GDM1 (cell line): ENCODE results near the gene GALK2.
A peak's percentile ranks its signal among the peaks of the same experiment; 100 is the strongest.
"Not testable (repeated sequence)": the region's sequence is repeated elsewhere in the genome, so short reads cannot be mapped to it uniquely, and the experiment has no call there.

ENCODE experiments used
- DNase-seq: peaks from one replicate; lab custom pipeline; 2025; lab: John Stamatoyannopoulos, UW

The GALK2 gene

DNA sequence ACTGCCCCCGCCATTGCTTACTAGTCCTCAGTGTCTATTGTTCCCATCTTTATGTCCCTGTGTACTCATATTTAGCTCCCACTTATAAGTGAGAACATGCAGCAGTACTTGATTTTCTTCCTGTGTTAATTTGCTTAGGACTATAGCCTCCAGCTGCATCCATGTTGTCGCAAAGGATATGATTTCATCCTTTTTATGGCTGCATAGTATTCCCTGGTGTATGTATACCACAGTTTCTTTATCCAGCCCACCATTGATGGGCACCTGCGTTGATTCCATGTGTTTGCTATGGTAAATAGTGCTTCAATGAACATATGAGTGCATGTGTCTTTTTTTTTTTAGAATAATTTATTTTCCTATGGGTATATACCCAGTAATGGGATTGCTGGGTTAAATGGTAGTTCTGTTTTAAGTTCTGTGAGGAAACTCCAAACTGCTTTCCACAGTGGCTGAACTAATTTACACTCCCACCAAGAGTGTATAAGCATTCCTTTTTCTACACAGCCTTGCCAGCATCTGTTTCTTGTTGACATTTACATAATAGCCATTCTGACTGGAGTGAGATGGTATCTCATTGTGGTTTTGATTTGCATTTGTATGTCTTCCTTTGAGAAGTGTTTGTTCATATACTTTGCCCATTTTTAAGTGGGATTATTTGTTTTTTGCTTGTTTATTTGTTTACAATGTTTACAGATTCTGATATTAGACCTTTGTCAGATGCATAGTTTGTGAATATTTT lies 53.7 kb downstream of the GALK2 start:
- DNase-seq = no peak

DNA sequence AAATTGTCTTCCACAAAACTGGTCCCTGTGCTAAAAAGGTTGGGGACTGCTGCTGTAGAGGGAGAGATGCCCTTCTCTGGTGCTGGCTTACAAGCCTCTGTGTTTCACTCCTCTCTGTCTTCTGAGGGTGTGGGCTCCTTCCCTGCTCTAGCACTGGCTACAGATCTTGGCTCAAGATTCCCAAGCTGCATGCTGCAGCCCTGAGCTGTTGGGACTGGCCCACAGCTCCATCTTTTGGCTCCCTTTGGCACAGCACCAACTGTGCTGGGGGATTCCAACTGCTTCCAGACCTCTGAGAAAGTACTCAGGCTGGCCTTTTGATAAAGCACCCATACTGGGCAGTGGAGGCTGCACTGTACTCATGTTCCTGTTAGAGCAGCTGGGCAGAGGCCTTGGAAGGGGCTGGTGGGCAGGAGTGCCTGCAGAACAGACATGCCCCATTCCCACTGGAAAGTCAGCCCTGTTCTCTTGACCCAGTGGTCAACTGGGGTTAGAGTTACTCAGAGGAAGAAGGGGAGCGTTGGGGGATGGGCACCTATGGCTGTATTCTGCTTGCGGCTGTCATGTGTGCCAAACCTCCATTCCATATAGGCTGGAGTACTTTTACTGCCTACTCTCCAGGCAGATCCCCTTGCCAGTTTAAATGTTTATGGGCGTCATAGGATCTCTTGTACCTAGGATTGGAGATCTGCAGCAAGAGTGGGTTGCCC lies 55.7 kb downstream of the GALK2 start:
- DNase-seq = peak; percentile 26

- DNase-seq = no peak
Measured at GRCh38 chr15:49227602-49228001, 57.6 kb downstream of the GALK2 start.

- no peak for DNase-seq
Measured at GRCh38 chr15:49229922-49230321, 59.9 kb downstream of the GALK2 start.

GRCh38 chr15:49232236-49232806 lies 62.3 kb downstream of the GALK2 start:
- no peak for DNase-seq

DNA sequence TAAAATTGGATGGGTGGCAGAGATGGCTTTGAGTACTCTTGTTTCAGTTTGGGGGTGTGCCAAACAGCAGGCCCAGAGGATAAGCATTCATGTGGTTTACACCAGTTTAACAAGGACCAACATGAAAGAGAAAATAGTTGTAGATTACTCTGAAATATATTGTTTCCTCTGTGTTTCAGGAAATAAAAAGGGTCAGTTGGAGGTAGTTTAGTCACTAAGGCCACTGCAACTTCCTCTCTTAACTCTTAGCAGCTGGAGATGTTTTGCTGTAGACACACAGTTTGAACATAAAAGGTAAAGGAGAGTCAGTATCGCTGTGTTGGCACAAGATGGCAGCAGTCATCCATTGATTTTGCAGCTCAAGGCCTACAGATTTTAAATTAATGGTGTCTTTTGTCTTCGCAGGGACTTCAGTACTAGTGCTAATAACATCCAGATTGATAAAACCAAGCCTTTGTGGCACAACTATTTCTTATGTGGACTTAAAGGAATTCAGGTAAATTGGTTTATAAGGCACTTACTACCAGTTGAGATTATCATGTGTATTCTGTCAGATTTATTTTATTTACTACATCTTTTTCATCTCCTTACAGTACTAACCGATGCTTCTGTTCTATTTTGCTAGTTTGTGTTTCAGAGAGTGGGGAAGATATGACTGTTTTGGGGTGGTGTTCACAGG lies 65.5 kb downstream of the GALK2 start:
- peak; percentile 69 for DNase-seq

- DNase-seq = no peak
Measured at GRCh38 chr15:49236869-49237268, 66.8 kb downstream of the GALK2 start.

GRCh38 chr15:49238342-49238741 lies 68.3 kb downstream of the GALK2 start:
- DNase-seq = no peak

- DNase-seq = no peak
Measured at GRCh38 chr15:49239105-49239504, 69.1 kb downstream of the GALK2 start.

GRCh38 chr15:49242820-49243219 lies 72.8 kb downstream of the GALK2 start:
- DNase-seq = no peak

GRCh38 chr15:49247556-49248110 lies 77.6 kb downstream of the GALK2 start:
- no peak for DNase-seq

GRCh38 chr15:49248291-49248690 lies 78.2 kb downstream of the GALK2 start:
- no peak for DNase-seq

GRCh38 chr15:49255966-49256759 lies 86.1 kb downstream of the GALK2 start:
- no peak for DNase-seq

DNA sequence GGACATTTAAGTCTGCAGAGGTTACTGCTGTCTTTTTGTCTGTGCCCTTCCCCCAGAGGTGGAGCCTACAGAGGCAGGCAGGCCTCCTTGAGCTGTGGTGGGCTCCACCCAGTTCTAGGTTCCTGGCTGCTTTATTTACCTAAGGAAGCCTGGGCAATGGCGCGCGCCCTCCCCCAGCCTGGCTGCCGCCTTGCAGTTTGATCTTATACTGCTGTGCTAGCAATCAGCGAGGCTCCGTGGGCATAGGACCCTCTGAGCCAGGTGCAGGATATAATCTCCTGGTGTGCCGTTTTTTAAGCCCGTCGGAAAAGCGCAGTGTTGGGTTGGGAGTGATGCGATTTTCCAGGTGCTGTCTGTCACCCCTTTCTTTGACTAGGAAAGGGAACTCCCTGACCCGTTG lies 95.1 kb downstream of the GALK2 start:
- not testable (repeated sequence) for DNase-seq

GRCh38 chr15:49265911-49266310 lies 95.9 kb downstream of the GALK2 start:
- DNase-seq = no peak

DNA sequence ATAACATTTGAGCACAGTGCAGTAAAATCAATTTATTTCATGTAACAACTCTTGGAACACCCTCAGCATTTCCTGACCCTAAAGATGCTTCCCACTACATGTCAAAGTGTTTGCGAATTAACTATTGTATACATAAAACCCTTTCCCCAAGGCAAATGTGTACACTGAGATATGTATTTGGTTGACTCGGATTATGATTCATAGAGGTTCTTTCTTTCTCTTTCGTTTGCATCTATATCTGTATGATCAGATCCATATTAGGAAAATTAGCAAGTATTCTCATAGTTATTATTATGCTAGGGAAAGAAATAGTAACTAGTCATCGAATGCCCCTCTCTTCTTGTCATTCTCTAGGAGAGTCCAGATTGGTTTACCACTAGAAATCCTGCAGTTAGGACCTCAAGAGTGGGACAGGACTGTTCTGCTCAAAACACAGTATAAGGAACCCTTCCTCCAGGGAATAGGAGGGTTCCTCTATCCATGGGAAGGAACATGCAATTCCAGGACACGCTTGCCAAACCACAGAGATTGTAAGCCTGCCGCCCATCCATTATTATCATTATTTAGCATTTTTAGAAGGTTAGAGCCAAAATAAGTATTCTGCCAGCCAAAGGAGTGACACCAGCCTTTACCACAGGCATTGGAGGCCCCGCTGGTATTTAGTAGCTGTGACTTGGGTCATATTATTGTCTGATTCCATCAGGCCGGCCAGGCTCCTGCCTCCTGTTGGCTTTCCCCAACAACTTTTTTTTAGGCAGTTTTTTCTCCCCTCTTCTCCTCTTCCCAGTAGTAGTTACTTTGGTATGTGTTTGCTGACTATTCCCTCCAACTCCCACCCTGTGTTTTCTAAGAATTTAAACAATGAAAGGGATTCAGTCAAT lies 100.7 kb downstream of the GALK2 start:
- no peak for DNase-seq

- no peak for DNase-seq
Measured at GRCh38 chr15:49273734-49274318, 103.8 kb downstream of the GALK2 start.

DNA sequence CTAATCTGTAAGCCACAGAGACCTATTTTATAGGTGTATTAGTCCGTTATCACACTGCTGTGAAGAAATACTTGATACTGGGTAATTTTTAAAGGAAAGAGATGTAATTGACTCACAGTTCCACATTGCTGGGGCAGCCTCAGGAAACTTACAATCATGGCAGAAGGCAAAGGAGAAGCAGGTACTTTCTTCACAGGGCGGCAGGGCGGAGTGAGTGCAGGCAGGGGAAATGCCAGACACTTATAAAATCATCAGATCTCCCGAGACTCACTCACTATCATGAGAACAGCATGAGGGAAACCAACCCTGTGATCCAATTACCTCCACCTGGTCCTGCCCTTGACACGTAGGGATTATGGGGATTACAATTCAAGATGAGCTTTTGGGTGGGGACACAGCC lies 108.7 kb downstream of the GALK2 start:
- DNase-seq = no peak

- DNase-seq = no peak
Measured at GRCh38 chr15:49279521-49280456, 109.7 kb downstream of the GALK2 start.
